Nephron (organoid): Measurements from ENCODE around the gene KDM4B.
A peak's percentile ranks its signal among the peaks of the same experiment; 100 is the strongest.

ENCODE experiments used
- H3K27ac Mint-ChIP-seq, 3 experiments: 2 replicates each; pipeline ENCODE4 v1.8.0; 2020; ENCODE audit warnings: mixed read lengths in 3 of 3, mild to moderate bottlenecking in 2 of 3, moderate library complexity in 1 of 3
- H3K27me3 Mint-ChIP-seq: 2 replicates; pipeline ENCODE4 v1.8.0; 2021; ENCODE audit warnings: low read depth, mild to moderate bottlenecking, moderate library complexity, mixed read lengths
- H3K36me3 Mint-ChIP-seq: 2 replicates; pipeline ENCODE4 v1.8.0; 2020; ENCODE audit warnings: low read depth, mixed read lengths
- H3K4me1 Mint-ChIP-seq: 2 replicates; pipeline ENCODE4 v1.8.0; 2020; ENCODE audit warnings: mixed read lengths
- H3K4me3 Mint-ChIP-seq, 3 experiments: 2 replicates each; pipeline ENCODE4 v1.8.0; 2020; ENCODE audit warnings: mild to moderate bottlenecking in 3 of 3, mixed read lengths in 3 of 3, moderate library complexity in 2 of 3
- H3K9me3 Mint-ChIP-seq: 2 replicates; pipeline ENCODE4 v1.8.0; 2020; ENCODE audit warnings: mixed read lengths
- CTCF ChIP-seq, 3 experiments: fragments of 200-600 bp; sonication (generic); IDR thresholded peaks; one replicate each; pipeline ENCODE4 v1.5.0; 2021; ENCODE audit warnings: antibody characterized with exemption in 3 of 3; ENCODE audit not compliant: unreplicated experiment in 3 of 3

KDM4B gene

GRCh38 chr19:5093297-5093928, 124.5 kb downstream of the KDM4B start:
- TF ChIP-seq CTCF (IDR thresholded peaks at IDR 0.05; ENCODE audit: unreplicated experiment in 3 of 3): no peak
- no peaks in the 10 kb centered on the region for H3K27me3 Mint-ChIP-seq
- H3K27ac Mint-ChIP-seq: peak overlapping the region in 2 of 3 experiments; percentile 76 to 78
- peaks cover 31% of the 10 kb centered on the region for H3K36me3 Mint-ChIP-seq
- H3K4me3 Mint-ChIP-seq: peak overlapping the region in 2 of 3 experiments; percentile 12 to 22
- no peaks in the 10 kb centered on the region for H3K9me3 Mint-ChIP-seq
- peaks cover 39% of the 10 kb centered on the region for H3K4me1 Mint-ChIP-seq

GRCh38 chr19:5093948-5094718, 125.2 kb downstream of the KDM4B start:
- peaks cover 38% of the 10 kb centered on the region for H3K4me1 Mint-ChIP-seq
- H3K4me3 Mint-ChIP-seq: no peak overlapping the region
- no peak for TF ChIP-seq CTCF (IDR thresholded peaks at IDR 0.05; ENCODE audit: unreplicated experiment in 3 of 3)
- peaks cover 7% of the 10 kb centered on the region for H3K9me3 Mint-ChIP-seq
- H3K36me3 Mint-ChIP-seq: peaks cover 33% of the 10 kb centered on the region
- H3K27ac Mint-ChIP-seq: peak overlapping the region in 2 of 3 experiments; percentile 63 to 76
- no peaks in the 10 kb centered on the region for H3K27me3 Mint-ChIP-seq

- H3K36me3 Mint-ChIP-seq: peaks cover 37% of the 10 kb centered on the region
- peak overlapping the region in 2 of 3 experiments; percentile 63 to 76 for H3K27ac Mint-ChIP-seq
- TF ChIP-seq CTCF (IDR thresholded peaks at IDR 0.05; ENCODE audit: unreplicated experiment in 3 of 3): no peak
- no peak overlapping the region for H3K4me3 Mint-ChIP-seq
- peaks cover 33% of the 10 kb centered on the region for H3K4me1 Mint-ChIP-seq
- peaks cover 13% of the 10 kb centered on the region for H3K9me3 Mint-ChIP-seq
- H3K27me3 Mint-ChIP-seq: no peaks in the 10 kb centered on the region
Observed at GRCh38 chr19:5094768-5095567, 126.1 kb downstream of the KDM4B start.

GRCh38 chr19:5095568-5095850, 126.6 kb downstream of the KDM4B start:
- TF ChIP-seq CTCF (IDR thresholded peaks at IDR 0.05; ENCODE audit: unreplicated experiment in 3 of 3): no peak
- H3K9me3 Mint-ChIP-seq: peaks cover 18% of the 10 kb centered on the region
- H3K4me3 Mint-ChIP-seq: no peak overlapping the region
- H3K36me3 Mint-ChIP-seq: peaks cover 42% of the 10 kb centered on the region
- H3K27me3 Mint-ChIP-seq: no peaks in the 10 kb centered on the region
- peaks cover 33% of the 10 kb centered on the region for H3K4me1 Mint-ChIP-seq
- no peak overlapping the region for H3K27ac Mint-ChIP-seq

GRCh38 chr19:5096536-5096935, 127.6 kb downstream of the KDM4B start:
- peaks cover 25% of the 10 kb centered on the region for H3K9me3 Mint-ChIP-seq
- no peak for TF ChIP-seq CTCF (IDR thresholded peaks at IDR 0.05; ENCODE audit: unreplicated experiment in 3 of 3)
- H3K27me3 Mint-ChIP-seq: no peaks in the 10 kb centered on the region
- H3K4me1 Mint-ChIP-seq: peaks cover 24% of the 10 kb centered on the region
- no peak overlapping the region for H3K27ac Mint-ChIP-seq
- peaks cover 52% of the 10 kb centered on the region for H3K36me3 Mint-ChIP-seq
- no peak overlapping the region for H3K4me3 Mint-ChIP-seq
